ENCODE measurements around the gene CCDC32.

- peak in 3 of 11 experiments; percentile 6 to 29 (median 19) for TF ChIP-seq CTCF (IDR thresholded peaks at IDR 0.05 in 8 of 11, conservative IDR thresholded peaks at IDR 0.05 in 3 of 11)
- peak; percentile 45 to 72 (median 64) for TF ChIP-seq POLR2A (IDR thresholded peaks at IDR 0.05)
These were observed at the start of gene CCDC32 for GRCh38 chr15:40564591-40565332.
